Adipocyte (in vitro differentiated cells): Measurements from ENCODE around the gene YJU2.

Experiments
- DNase-seq: peaks from one replicate; pipeline ENCODE4 v3.0.0-alpha.2; 2015; ENCODE audit warnings: low read depth
- H3K27me3 ChIP-seq: replicated peaks from 2 replicates; pipeline ENCODE4 v1.7.0; 2013; ENCODE audit warnings: mild to moderate bottlenecking, low read length, moderate library complexity; ENCODE audit not compliant: control insufficient read depth, insufficient read depth
- H3K36me3 ChIP-seq: 2 replicates; pipeline ENCODE4 v1.7.0; 2013; ENCODE audit warnings: low read length, mild to moderate bottlenecking, moderate library complexity; ENCODE audit not compliant: control insufficient read depth, insufficient read depth, severe bottlenecking
- H3K4me1 ChIP-seq: 2 replicates; pipeline ENCODE4 v1.7.0; 2013; ENCODE audit warnings: mild to moderate bottlenecking, low read length, moderate library complexity; ENCODE audit not compliant: control insufficient read depth, insufficient read depth
- H3K4me3 ChIP-seq: 2 replicates; pipeline ENCODE4 v1.7.0; 2013; ENCODE audit warnings: mild to moderate bottlenecking, low read length, moderate library complexity
- H3K9ac ChIP-seq: 2 replicates; pipeline ENCODE4 v1.7.0; 2013; ENCODE audit warnings: mild to moderate bottlenecking, low read length, moderate library complexity
- H3K9me3 ChIP-seq: 2 replicates; pipeline ENCODE4 v1.7.0; 2013; ENCODE audit warnings: mild to moderate bottlenecking, low read length, moderate library complexity; ENCODE audit not compliant: control insufficient read depth

The YJU2 gene

DNA sequence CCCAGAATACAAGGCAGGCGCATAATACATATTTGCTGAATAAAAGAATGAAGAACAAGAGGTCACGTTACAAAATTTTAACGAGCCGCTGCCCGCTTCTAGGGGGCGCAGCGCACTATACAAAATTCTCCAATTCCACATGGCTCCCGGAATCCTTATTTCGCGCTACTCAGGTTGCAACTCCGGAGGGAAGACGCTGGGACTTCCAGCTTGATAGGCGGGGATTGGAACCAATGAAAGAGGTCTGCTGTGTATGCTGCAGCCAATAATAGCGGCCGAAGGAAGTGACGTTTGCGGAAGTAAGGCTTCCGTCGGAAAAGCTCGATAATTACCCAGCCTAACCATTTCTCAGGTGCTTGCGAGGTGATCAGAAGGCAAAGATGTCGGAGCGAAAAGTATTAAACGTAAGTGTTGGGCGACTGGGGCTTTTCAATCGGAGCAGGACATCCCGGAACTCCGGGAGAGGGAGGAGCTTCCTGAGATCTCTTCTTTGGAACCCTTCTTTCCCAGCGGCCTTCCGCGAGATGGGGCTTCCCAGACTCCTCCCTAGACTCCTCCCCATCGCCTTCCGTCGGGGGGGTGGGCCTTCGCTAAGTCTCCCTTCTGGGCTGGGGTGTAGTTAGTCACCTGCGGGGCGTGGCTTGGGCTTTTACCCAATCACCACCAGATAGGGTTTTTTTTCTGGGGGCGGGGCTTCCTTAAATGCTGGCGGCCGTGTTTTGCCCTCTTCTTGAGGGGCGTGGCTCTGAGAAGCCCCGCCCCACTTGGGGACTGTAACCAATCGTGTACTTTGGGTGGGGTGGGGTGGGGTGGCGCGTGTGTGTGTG lies at the start of gene YJU2:
Gene YJU2 (plus strand): TSS at position 314 of the 827 bp plus-strand sequence. CDS start 67 bp downstream, at position 381.
- peaks cover 3% of the 10 kb centered on the region for H3K9me3 ChIP-seq
- H3K9ac ChIP-seq = peak within 1 kb of the TSS; percentile 92
- H3K4me3 ChIP-seq = peak within 1 kb of the TSS; percentile 91
- H3K27me3 ChIP-seq = no peaks in the 10 kb centered on the region
- peaks cover 29% of the 10 kb centered on the region for H3K36me3 ChIP-seq
- peaks cover 7% of the 10 kb centered on the region for H3K4me1 ChIP-seq
- peak; percentile 100 for DNase-seq

DNA sequence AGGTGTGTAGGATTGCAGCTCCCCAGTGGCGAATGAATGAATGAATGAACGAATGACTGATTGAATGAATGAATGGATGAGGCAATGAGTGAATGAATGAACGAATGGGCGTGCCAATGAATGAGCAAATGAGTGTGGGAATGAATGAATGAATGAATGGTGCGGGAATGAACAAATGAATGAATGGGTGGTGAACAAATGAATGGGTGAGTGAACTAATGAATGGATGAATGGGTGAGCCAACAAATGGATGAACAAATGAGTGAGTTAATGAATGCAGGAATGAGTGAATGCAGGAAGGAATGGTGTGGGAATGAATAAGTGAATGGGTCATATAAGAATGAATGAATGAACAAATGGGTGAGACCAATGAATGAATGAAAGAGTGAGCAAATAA lies 49.7 kb upstream of the YJU2 start:
- peaks cover 74% of the 10 kb centered on the region for H3K27me3 ChIP-seq

DNA sequence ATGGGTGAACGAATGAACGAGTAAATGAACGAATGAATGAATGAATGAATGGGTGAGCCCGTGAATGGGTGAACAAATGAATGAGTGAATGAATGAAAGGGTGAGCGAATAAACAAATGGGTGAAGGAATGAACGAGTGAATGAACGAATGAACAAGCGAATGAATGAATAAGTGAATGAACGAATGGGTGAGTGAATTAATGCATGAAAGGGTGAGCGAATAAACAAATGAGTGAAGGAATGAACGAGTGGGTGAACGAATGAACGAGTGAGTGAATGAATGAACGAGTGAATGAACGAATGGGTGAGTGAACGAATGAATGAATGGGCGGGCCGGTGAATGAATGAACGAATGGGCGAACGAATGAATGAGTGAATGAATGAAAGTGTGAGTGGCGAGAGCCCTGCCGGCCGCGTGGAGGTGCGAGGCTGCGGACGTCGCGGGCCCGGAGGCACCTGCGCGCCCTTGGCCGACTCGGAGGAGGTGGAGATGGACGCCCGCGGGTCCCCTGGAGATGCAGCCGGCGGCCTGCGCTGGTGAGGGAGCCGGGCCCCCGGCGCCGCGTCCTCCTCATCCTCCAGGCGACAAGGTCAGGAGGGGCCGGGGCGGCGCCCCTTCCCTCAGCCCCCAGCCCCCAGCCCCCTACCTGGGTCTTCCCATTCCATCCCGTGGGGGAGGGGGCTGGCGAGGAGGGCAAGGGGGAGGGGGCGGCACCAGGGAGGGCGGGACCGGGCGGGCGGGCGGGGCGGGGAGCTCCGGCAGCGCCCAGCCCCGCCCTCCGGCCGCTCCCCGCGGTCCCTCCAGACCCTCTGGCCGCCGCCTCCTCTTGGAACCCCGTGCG lies 49.0 kb upstream of the YJU2 start:
- no peak overlapping the region for H3K4me3 ChIP-seq
- no peak overlapping the region for H3K9ac ChIP-seq
- no peaks in the 10 kb centered on the region for H3K4me1 ChIP-seq
- peaks cover 74% of the 10 kb centered on the region for H3K27me3 ChIP-seq
- DNase-seq = no peak
- no peaks in the 10 kb centered on the region for H3K9me3 ChIP-seq
- no peaks in the 10 kb centered on the region for H3K36me3 ChIP-seq

More for the DNA sequence above, 49.7 kb upstream of the YJU2 start:
- H3K4me3 ChIP-seq = no peak overlapping the region
- H3K4me1 ChIP-seq = no peaks in the 10 kb centered on the region
- DNase-seq = no peak
- no peaks in the 10 kb centered on the region for H3K36me3 ChIP-seq
- H3K9ac ChIP-seq = no peak overlapping the region
- no peaks in the 10 kb centered on the region for H3K9me3 ChIP-seq

- Histone ChIP-seq H3K27me3 (peaks cover 74% of the 10 kb centered on the region), H3K9me3 (no peaks in the 10 kb centered on the region), H3K36me3 (no peaks in the 10 kb centered on the region), H3K9ac (no peak overlapping the region), H3K4me1 (no peaks in the 10 kb centered on the region), H3K4me3 (no peak overlapping the region)
- no peak for DNase-seq
These were observed 48.3 kb upstream of the YJU2 start for GRCh38 chr19:4198467-4199126.

GRCh38 chr19:4199699-4200293 lies 47.1 kb upstream of the YJU2 start:
- no peak overlapping the region for H3K4me3 ChIP-seq
- no peak overlapping the region for H3K9ac ChIP-seq
- no peaks in the 10 kb centered on the region for H3K4me1 ChIP-seq
- H3K9me3 ChIP-seq = no peaks in the 10 kb centered on the region
- DNase-seq = no peak
- peaks cover 64% of the 10 kb centered on the region for H3K27me3 ChIP-seq
- no peaks in the 10 kb centered on the region for H3K36me3 ChIP-seq

DNA sequence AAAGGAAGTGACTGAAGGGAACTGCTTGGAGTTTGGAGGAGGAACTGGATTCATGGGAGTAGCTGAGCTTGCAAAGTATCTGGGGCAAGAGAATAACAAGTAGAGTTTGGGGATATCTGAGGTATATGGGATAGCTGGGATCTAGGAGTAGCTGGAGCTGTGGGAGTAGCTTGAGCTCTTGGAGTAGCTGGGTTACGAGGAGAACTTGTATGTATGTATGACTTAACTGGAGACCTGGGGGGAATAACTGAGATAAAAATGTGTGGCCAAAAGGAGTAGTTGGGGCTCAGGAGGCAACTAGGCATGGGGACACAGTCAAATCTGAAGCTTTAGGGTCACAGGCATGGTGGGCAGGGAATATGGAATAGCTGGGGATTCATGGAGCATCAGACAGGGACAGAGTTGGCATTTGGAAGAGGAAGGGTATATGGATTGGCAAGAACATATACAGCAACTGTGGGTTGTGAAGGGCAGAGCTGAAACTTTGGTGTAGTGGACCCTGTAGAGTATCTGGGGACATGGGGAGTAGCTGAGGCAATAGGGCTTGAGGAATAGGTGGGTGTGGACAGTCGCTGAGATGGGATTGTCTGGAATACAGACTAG lies 45.8 kb upstream of the YJU2 start:
- DNase-seq = no peak
- Histone ChIP-seq H3K9ac (no peak overlapping the region), H3K27me3 (peaks cover 54% of the 10 kb centered on the region), H3K4me3 (no peak overlapping the region), H3K36me3 (no peaks in the 10 kb centered on the region), H3K4me1 (no peaks in the 10 kb centered on the region), H3K9me3 (no peaks in the 10 kb centered on the region)

DNA sequence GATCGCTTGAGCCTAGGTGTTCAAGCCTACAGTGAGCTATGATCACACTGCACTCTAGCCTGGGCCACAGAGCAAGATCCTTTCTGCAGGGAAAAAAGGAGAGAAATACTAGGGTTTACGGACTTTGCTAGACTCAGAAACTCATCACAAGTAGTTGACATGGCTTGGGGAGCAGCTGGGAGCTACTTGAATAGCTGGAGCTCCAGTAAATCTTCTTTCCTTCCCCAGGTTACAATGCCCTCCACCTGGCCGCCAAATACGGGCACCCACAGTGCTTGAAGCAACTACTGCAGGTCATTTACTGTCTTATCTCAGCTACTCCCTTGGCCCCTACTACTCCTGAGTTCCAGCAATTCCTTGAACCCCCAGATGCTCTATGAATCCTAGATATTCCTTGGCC lies 45.1 kb upstream of the YJU2 start:
- H3K4me1 ChIP-seq = peaks cover 3% of the 10 kb centered on the region
- peaks cover 47% of the 10 kb centered on the region for H3K27me3 ChIP-seq
- DNase-seq = no peak
- no peaks in the 10 kb centered on the region for H3K36me3 ChIP-seq
- no peak overlapping the region for H3K9ac ChIP-seq
- no peaks in the 10 kb centered on the region for H3K9me3 ChIP-seq
- no peak overlapping the region for H3K4me3 ChIP-seq

DNA sequence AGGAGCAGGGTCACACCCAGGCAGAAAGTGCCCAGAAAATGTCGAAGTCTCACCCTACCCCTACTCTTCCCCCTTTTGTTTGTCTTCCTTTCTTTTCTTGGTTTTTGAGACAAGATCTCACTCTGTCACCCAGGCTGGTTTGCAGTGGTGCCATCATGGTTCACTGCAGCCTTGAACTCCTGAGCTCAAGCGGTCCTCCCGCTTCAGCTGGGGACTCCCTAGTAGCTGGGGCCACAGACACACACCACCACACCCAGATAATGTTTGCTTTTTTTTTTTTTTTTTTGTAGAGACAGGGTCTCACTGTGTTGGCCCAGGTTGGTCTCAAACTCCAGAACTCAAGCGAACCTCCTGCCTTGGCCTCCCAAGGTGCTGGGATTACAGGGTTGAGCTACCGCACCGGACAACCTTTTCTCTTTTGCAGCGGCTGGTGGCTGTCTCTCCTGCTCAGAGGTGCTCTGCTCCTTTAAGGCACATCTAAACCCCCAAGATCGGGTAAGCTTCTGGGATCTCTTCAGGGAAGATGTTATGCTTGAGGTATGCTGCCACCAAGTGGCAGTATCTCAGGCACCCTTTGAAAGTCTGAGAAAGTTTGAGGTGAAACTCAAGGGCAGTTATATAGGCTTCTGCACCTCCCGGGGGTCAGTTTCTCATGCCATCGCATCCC lies 39.9 kb upstream of the YJU2 start:
- DNase-seq = no peak
- Histone ChIP-seq H3K9me3 (no peaks in the 10 kb centered on the region), H3K4me1 (peaks cover 3% of the 10 kb centered on the region), H3K27me3 (peaks cover 10% of the 10 kb centered on the region), H3K4me3 (no peak overlapping the region), H3K9ac (no peak overlapping the region), H3K36me3 (no peaks in the 10 kb centered on the region)

- Histone ChIP-seq H3K9me3 (no peaks in the 10 kb centered on the region), H3K9ac (no peak overlapping the region), H3K36me3 (no peaks in the 10 kb centered on the region), H3K4me3 (no peak overlapping the region), H3K27me3 (peaks cover 14% of the 10 kb centered on the region), H3K4me1 (peaks cover 3% of the 10 kb centered on the region)
- DNase-seq = no peak
These were observed 38.3 kb upstream of the YJU2 start for GRCh38 chr19:4208385-4209094.
